ENCODE data around the gene FGR. TPM values are rescaled to one million over a fixed set of nuclear protein-coding genes. Genes with fewer than 3 reads are reported as not detected.

Gene FGR
- total and polyA plus RNA-seq, 2 experiments from 2014 or later, result 0.18 TPM; not detected in 1

DNA sequence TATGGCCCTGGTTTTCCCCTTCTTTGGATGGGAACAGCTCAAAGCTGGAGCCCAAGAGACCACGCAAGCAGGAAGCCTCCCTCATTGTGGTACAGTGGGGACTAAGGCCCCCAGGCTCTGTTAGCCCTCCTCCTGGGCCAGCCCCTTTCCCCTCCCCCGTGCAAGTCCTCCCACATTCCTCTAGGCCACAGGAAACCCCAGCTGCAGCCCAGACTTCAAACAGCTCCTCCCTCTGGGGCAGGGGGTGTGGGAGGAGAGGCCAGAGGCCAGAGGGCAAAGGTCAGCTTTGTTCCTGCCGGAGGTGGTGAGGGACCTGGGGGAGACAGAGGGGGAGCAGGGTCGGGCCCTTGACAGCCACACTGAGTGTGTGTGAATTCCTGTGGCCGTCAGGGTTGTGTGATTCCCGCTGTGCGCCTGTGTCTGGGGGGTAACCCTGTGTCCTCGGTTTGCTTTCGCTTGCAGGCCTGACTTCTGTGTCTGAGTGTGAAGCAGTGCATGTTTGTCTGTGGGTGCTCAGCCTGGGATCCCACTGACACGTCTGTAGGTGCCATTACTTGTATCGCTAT, 27.7 kb downstream of the FGR start:
- Histone ChIP-seq H3K9me3 (ENCODE audit: low read depth) (no peaks in the 10 kb centered on the region), H3K27ac (peak overlapping the region; percentile 60), H3K4me3 (no peak overlapping the region), H3K27me3 (no peaks in the 10 kb centered on the region), H3K36me3 (no peaks in the 10 kb centered on the region), H3K4me1 (ENCODE audit: low read depth) (peaks cover 10% of the 10 kb centered on the region)
- DNase-seq (ENCODE audit: low read depth in 1 of 2, low spot score in 1 of 2), result peak in 1 of 2 donors; percentile 66
- TF ChIP-seq, protein P1, sequence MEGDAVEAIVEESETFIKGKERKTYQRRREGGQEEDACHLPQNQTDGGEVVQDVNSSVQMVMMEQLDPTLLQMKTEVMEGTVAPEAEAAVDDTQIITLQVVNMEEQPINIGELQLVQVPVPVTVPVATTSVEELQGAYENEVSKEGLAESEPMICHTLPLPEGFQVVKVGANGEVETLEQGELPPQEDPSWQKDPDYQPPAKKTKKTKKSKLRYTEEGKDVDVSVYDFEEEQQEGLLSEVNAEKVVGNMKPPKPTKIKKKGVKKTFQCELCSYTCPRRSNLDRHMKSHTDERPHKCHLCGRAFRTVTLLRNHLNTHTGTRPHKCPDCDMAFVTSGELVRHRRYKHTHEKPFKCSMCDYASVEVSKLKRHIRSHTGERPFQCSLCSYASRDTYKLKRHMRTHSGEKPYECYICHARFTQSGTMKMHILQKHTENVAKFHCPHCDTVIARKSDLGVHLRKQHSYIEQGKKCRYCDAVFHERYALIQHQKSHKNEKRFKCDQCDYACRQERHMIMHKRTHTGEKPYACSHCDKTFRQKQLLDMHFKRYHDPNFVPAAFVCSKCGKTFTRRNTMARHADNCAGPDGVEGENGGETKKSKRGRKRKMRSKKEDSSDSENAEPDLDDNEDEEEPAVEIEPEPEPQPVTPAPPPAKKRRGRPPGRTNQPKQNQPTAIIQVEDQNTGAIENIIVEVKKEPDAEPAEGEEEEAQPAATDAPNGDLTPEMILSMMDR (IDR thresholded peaks at IDR 0.05; ENCODE audit: low read depth, low read length), result no peak

DNA sequence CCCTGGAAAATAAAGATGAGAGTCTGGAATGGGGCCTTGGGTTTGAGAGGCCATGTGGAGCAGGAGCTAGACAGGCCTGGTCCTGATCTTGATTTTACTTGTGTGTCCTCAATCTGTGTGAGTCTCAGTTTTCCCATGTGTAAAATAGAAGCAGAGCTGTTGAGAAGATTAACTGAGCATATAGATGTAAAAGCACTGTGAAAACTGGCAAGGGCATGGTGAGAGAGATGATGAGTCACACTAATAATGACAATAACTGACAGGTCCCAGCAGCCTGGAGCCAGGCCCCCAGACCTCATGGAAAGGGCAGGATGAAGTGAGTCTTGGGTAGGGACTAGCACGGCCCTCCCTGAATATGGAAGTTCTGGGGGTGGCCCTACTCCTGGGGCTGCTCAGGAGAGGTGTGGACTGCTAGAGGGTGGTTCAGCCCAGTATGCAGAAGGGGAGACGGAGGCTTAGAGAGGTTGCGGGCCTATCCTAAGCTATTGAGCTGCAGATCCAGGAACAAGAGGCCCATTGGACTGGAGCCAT, 28.2 kb downstream of the FGR start:
- Histone ChIP-seq H3K27me3 (no peaks in the 10 kb centered on the region), H3K27ac (peak overlapping the region; percentile 60), H3K4me1 (ENCODE audit: low read depth) (peaks cover 10% of the 10 kb centered on the region), H3K9me3 (ENCODE audit: low read depth) (no peaks in the 10 kb centered on the region), H3K4me3 (no peak overlapping the region), H3K36me3 (no peaks in the 10 kb centered on the region)
- no peak for DNase-seq (ENCODE audit: low read depth in 1 of 2, low spot score in 1 of 2)
- TF ChIP-seq, protein P1 (IDR thresholded peaks at IDR 0.05; ENCODE audit: low read depth, low read length), result no peak

DNA sequence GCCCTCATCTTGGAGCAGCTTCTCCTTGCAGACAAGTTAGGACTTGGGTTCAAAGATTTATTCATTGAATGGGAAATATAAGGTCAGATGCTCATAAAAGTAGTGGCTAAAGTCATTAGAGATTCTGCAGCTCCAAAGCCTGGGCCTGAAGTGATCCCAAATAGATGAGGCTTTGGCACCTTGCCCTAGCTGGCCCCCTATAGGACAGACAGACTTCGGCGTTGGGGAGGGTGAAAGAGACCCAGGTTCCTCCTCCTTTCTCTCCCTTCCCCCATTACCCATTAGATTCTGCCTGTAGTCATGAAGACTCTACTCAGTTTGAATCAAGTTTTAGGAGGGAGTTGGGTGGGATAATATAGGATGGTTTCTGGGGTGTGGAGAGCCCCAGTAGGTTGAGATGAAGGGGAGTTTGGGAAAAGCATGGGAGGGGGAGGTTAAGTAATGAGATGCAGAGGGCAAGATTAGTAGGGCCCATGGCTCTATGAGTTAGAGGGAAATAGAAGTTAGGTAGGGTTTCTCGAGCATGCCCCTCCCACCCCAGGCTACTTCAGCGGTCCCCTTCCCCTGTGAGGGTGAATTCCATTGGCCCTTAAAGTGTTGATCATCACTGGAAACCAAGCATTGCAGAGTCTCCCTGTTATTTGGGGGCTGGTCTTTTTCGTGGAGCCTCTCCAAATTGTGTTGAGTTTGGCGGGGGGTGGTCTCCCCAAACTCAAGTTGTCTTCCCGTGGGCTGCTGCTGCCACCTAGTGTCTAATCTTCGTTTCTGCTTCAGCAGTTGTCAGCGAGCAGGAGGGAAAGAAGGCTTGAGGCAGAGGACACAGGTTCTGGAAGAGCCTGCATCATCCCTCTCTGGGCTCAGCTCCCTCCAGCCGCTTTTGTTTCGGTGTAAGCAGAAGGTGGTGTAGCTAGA, 28.9 kb downstream of the FGR start:
- H3K27me3 ChIP-seq, result no peaks in the 10 kb centered on the region
- H3K27ac ChIP-seq, result no peak overlapping the region
- H3K9me3 ChIP-seq (ENCODE audit: low read depth), result no peaks in the 10 kb centered on the region
- TF ChIP-seq, protein P1 (IDR thresholded peaks at IDR 0.05; ENCODE audit: low read depth, low read length), result peak; percentile 86
- H3K4me3 ChIP-seq, result no peak overlapping the region
- no peaks in the 10 kb centered on the region for H3K36me3 ChIP-seq
- peaks cover 17% of the 10 kb centered on the region for H3K4me1 ChIP-seq (ENCODE audit: low read depth)
- peak; percentile 73 for DNase-seq (ENCODE audit: low read depth in 1 of 2, low spot score in 1 of 2)

DNA sequence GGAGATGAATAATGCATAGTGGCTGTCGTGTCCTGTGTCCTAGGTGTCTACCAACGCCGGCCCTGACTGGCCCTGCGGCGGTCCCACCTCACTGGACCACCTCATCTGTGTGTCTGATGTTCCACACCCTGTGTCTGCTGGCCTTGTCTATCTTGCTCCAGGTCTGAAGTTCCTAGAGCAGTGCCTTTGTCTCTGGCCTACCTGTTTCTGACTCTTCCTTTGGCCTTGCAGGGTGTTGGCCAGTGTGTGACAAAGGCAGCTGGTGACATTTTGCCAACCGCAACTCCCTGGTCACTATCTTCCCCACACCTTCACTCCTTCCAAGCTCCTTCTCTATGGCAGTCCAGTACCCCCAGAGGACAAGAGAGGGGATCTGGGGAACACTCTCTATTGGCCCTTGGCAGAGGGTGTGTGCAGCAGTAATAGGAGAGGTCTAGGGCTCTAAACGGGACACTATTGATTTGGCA, 29.7 kb downstream of the FGR start:
- Histone ChIP-seq H3K4me1 (ENCODE audit: low read depth) (peaks cover 23% of the 10 kb centered on the region), H3K27me3 (no peaks in the 10 kb centered on the region), H3K36me3 (no peaks in the 10 kb centered on the region), H3K4me3 (no peak overlapping the region), H3K9me3 (ENCODE audit: low read depth) (no peaks in the 10 kb centered on the region), H3K27ac (no peak overlapping the region)
- no peak for DNase-seq (ENCODE audit: low read depth in 1 of 2, low spot score in 1 of 2)
- TF ChIP-seq, protein P1 (IDR thresholded peaks at IDR 0.05; ENCODE audit: low read depth, low read length), result no peak

DNA sequence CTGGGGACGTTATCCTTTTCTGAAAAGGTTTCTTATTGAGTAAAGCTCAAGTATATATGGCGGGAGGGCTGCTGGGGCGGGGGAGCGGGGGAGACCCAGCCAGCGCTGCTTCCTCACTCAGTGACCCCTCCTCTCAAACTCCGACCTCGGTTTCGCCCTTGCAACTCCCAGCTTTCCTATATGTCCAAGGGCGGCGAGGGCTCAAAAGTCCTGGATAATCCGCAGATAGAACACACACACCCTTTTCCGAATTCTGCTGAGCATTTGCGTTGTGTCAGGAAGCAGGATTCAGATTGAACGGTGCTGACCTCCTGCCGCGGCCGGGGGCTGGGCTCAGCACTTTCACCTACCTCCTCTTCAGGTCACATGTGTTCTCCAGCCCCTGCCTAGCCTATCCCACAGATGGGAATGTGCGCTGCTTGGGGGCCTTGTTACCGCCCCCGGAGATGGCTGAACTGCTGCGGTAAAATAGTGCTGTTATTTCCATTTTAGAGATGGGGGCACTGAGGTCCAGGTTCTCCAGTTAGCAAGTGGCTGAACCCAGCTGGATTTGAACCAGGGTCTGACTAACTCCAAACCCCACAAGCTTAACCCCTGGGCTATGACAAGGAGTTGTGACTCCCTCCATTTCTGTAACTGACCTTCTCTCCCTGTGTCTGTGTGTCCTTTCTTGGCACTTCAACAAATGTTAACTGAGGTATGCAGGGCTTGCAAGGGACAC, 30.2 kb downstream of the FGR start:
- H3K4me1 ChIP-seq (ENCODE audit: low read depth), result peaks cover 28% of the 10 kb centered on the region
- H3K36me3 ChIP-seq, result no peaks in the 10 kb centered on the region
- H3K9me3 ChIP-seq (ENCODE audit: low read depth), result no peaks in the 10 kb centered on the region
- H3K27me3 ChIP-seq, result no peaks in the 10 kb centered on the region
- TF ChIP-seq, protein P1 (IDR thresholded peaks at IDR 0.05; ENCODE audit: low read depth, low read length), result no peak
- peak overlapping the region; percentile 96 for H3K4me3 ChIP-seq
- DNase-seq (ENCODE audit: low read depth in 1 of 2, low spot score in 1 of 2), result peak in 1 of 2 donors; percentile 29
- no peak overlapping the region for H3K27ac ChIP-seq

Data from cardiac muscle cell (in vitro differentiated cells and primary cell).